Tibial nerve (tissue), 4 donors: ENCODE data around the gene TNRC6C. TPM values are rescaled to one million over a fixed set of nuclear protein-coding genes. Genes with fewer than 3 reads are reported as not detected.

Experiments
- DNase-seq, 2 donors: peaks; one replicate each; pipeline ENCODE4 v3.0.0-alpha.2; 2019; ENCODE audit warnings: low spot score in 2 of 2
- H3K27ac ChIP-seq, 4 donors: fragments of 200-600 bp; sonication (generic) in 3 of 4; one replicate each; pipeline ENCODE4 v1.5.1; 2017 to 2019; ENCODE audit warnings: mild to moderate bottlenecking in 1 of 4
- H3K27me3 ChIP-seq, 2 donors: fragments of 200-600 bp; sonication (generic) in 1 of 2; one replicate each; pipeline versions ENCODE4 v1.5.1 to v1.6.0; 2017 to 2019
- H3K36me3 ChIP-seq, 3 donors: fragments of 200-600 bp; sonication (generic); one replicate each; pipeline ENCODE4 v1.5.1; 2018 to 2019
- H3K4me1 ChIP-seq, 4 donors: fragments of 200-600 bp; sonication (generic) in 3 of 4; one replicate each; pipeline ENCODE4 v1.5.1; 2017 to 2019
- H3K4me3 ChIP-seq, 4 donors: fragments of 200-600 bp; sonication (generic) in 3 of 4; one replicate each; pipeline ENCODE4 v1.5.1; 2017 to 2019; ENCODE audit warnings: mild to moderate bottlenecking in 1 of 4, moderate library complexity in 1 of 4
- H3K9me3 ChIP-seq, 4 donors: fragments of 200-600 bp; sonication (generic) in 3 of 4; one replicate each; pipeline ENCODE4 v1.5.1; 2017 to 2019
- CTCF ChIP-seq, 5 experiments: fragments of 200-600 bp in 3 of 5; fragments of 450-650 bp in 2 of 5; sonication (generic) in 3 of 5; IDR thresholded peaks; one replicate each; pipeline ENCODE4 v1.5.1; 2016 to 2019; ENCODE audit warnings: antibody characterized with exemption in 5 of 5, mild to moderate bottlenecking in 3 of 5, moderate library complexity in 2 of 5
- EP300 ChIP-seq, 2 donors: sonication (generic); formaldehyde crosslinking; IDR thresholded peaks; one replicate each; pipeline ENCODE4 v1.6.1; 2017; ENCODE audit warnings: antibody characterized with exemption in 2 of 2, mild to moderate bottlenecking in 1 of 2
- POLR2A ChIP-seq, 2 donors: fragments of 450-650 bp; IDR thresholded peaks; one replicate each; pipeline ENCODE4 v1.6.1; 2017; ENCODE audit warnings: antibody characterized with exemption in 2 of 2, mild to moderate bottlenecking in 2 of 2, moderate library complexity in 2 of 2
- WGBS, 2 donors: methylation state at CpG; one replicate each; pipeline ENCODE4 v1.1.5; 2018; 5-methylcytosine and 5-hydroxymethylcytosine counted together
- total RNA-seq, 4 donors: library from RNA; depleted of rRNA; stranded (reverse); fragments of >200 nt; gene quantifications; one replicate each; pipeline ENCODE4 v1.1.0, GENCODE V29; 2016

The TNRC6C gene
- total RNA-seq, 4 donors from 2014 or later = 24.0 to 43.5 (median 34.3) TPM

- 62 to 77% methylated on average over 1 of the region's 1 CpG for WGBS, 2 donors
- Histone ChIP-seq H3K9me3 (no peaks in the 10 kb centered on the region), H3K27me3 (no peaks in the 10 kb centered on the region), H3K27ac (no peak overlapping the region), H3K4me1 (peaks cover 0 to 29% (median 3%) of the 10 kb centered on the region in 4 donors), H3K36me3 (peaks cover 0 to 14% (median 0%) of the 10 kb centered on the region in 3 donors), H3K4me3 (no peak overlapping the region)
- TF ChIP-seq EP300 (IDR thresholded peaks at IDR 0.05) (no peak), POLR2A (IDR thresholded peaks at IDR 0.05) (no peak), CTCF (IDR thresholded peaks at IDR 0.05) (no peak)
- DNase-seq = no peak
Observed at GRCh38 chr17:78016852-78017251, 58.3 kb downstream of the TNRC6C start.

GRCh38 chr17:78019367-78019975 lies 61.0 kb downstream of the TNRC6C start:
- Histone ChIP-seq H3K4me1 (peaks cover 0 to 34% (median 3%) of the 10 kb centered on the region in 4 donors), H3K27me3 (no peaks in the 10 kb centered on the region), H3K9me3 (no peaks in the 10 kb centered on the region), H3K27ac (no peak overlapping the region), H3K36me3 (peaks cover 0 to 4% (median 0%) of the 10 kb centered on the region in 3 donors), H3K4me3 (no peak overlapping the region)
- no peak for DNase-seq
- TF ChIP-seq EP300 (IDR thresholded peaks at IDR 0.05) (no peak), CTCF (IDR thresholded peaks at IDR 0.05) (peak; percentile 47 to 58 (median 51))

- H3K4me3 ChIP-seq = no peak overlapping the region
- no peaks in the 10 kb centered on the region for H3K9me3 ChIP-seq
- H3K27ac ChIP-seq = no peak overlapping the region
- peaks cover 0 to 8% (median 0%) of the 10 kb centered on the region in 3 donors for H3K36me3 ChIP-seq
- DNase-seq = no peak
- TF ChIP-seq EP300 (IDR thresholded peaks at IDR 0.05) (no peak), CTCF (IDR thresholded peaks at IDR 0.05) (no peak), POLR2A (IDR thresholded peaks at IDR 0.05) (no peak)
- H3K27me3 ChIP-seq = no peaks in the 10 kb centered on the region
- peaks cover 0 to 34% (median 3%) of the 10 kb centered on the region in 4 donors for H3K4me1 ChIP-seq
- 88 to 89% methylated on average over 6 of the region's 6 CpGs for whole genome bisulfite sequencing, 2 donors
Observed at GRCh38 chr17:78019976-78020716, 61.6 kb downstream of the TNRC6C start.

GRCh38 chr17:78020717-78021108 lies 62.2 kb downstream of the TNRC6C start:
- no peak for DNase-seq
- WGBS, 2 donors = 32% methylated on average over 1 of the region's 1 CpG
- TF ChIP-seq POLR2A (IDR thresholded peaks at IDR 0.05) = no peak
- Histone ChIP-seq H3K9me3 (no peaks in the 10 kb centered on the region), H3K27me3 (no peaks in the 10 kb centered on the region), H3K27ac (no peak overlapping the region), H3K4me3 (no peak overlapping the region), H3K36me3 (peaks cover 0 to 8% (median 0%) of the 10 kb centered on the region in 3 donors), H3K4me1 (peaks cover 0 to 34% (median 3%) of the 10 kb centered on the region in 4 donors)

GRCh38 chr17:78022425-78022824 lies 63.9 kb downstream of the TNRC6C start:
- Histone ChIP-seq H3K27ac (no peak overlapping the region), H3K4me1 (peaks cover 0 to 45% (median 3%) of the 10 kb centered on the region in 4 donors), H3K27me3 (no peaks in the 10 kb centered on the region), H3K9me3 (no peaks in the 10 kb centered on the region), H3K4me3 (no peak overlapping the region), H3K36me3 (peaks cover 0 to 4% (median 0%) of the 10 kb centered on the region in 3 donors)
- 54 to 70% methylated on average over 2 of the region's 2 CpGs for WGBS, 2 donors
- no peak for DNase-seq
- TF ChIP-seq EP300 (IDR thresholded peaks at IDR 0.05) (no peak), CTCF (IDR thresholded peaks at IDR 0.05) (no peak), POLR2A (IDR thresholded peaks at IDR 0.05) (no peak)
